Liver (tissue), 9 donors: ENCODE measurements around the gene SLC25A41. TPM values are rescaled to one million over a fixed set of nuclear protein-coding genes. Genes with fewer than 3 reads are reported as not detected.

Source experiments
- DNase-seq: peaks from one replicate; pipeline ENCODE4 v3.0.0-alpha.2; 2017; ENCODE audit warnings: low spot score
- H3K27ac ChIP-seq, 2 donors: one replicate each; pipeline ENCODE4 v1.7.0; 2013; ENCODE audit warnings: inconsistent platforms in 2 of 2, low read length in 2 of 2, control low read depth in 1 of 2, low read depth in 1 of 2, mild to moderate bottlenecking in 1 of 2
- H3K27me3 ChIP-seq, 4 donors: one replicate each; pipeline versions ENCODE4 v1.6.1 to v1.7.0; 2013; ENCODE audit warnings: low read length in 3 of 4, inconsistent platforms in 1 of 4, mild to moderate bottlenecking in 1 of 4, moderate library complexity in 1 of 4; ENCODE audit not compliant: control insufficient read depth in 4 of 4, insufficient read depth in 4 of 4
- H3K36me3 ChIP-seq, 4 donors: one replicate each; pipeline versions ENCODE4 v1.6.1 to v1.7.0; 2013; ENCODE audit warnings: low read length in 3 of 4, mild to moderate bottlenecking in 3 of 4, low read depth in 1 of 4, moderate library complexity in 1 of 4; ENCODE audit not compliant: control insufficient read depth in 4 of 4, insufficient read depth in 3 of 4
- H3K4me1 ChIP-seq, 4 donors: one replicate each; pipeline versions ENCODE4 v1.6.1 to v1.7.0; 2013; ENCODE audit warnings: low read length in 3 of 4, mild to moderate bottlenecking in 3 of 4, moderate library complexity in 1 of 4; ENCODE audit not compliant: control insufficient read depth in 4 of 4, insufficient read depth in 4 of 4
- H3K4me3 ChIP-seq, 3 donors: one replicate each; pipeline versions ENCODE4 v1.6.1 to v1.7.0; 2013; ENCODE audit warnings: low read length in 3 of 3, control low read depth in 1 of 3, low read depth in 1 of 3, mild to moderate bottlenecking in 1 of 3
- H3K9ac ChIP-seq, 2 donors: one replicate each; pipeline ENCODE4 v1.7.0; 2013; ENCODE audit warnings: low read length in 2 of 2, mild to moderate bottlenecking in 2 of 2, moderate library complexity in 2 of 2, control low read depth in 1 of 2, low read depth in 1 of 2
- H3K9me3 ChIP-seq, 4 donors: one replicate each; pipeline versions ENCODE4 v1.6.1 to v1.7.0; 2013; ENCODE audit warnings: low read length in 3 of 4; ENCODE audit not compliant: control insufficient read depth in 4 of 4
- CTCF ChIP-seq: fragments of 150-350 bp; IDR thresholded peaks from 2 replicates; pipeline ENCODE4 v1.5.1; 2017; ENCODE audit warnings: improper control_type of control experiment, low read depth, low read length; ENCODE audit not compliant: missing input control
- EGR1 ChIP-seq, 2 donors: IDR thresholded peaks; 2 replicates each; pipeline ENCODE4 v1.6.1; 2016 to 2018; ENCODE audit warnings: antibody characterized with exemption in 2 of 2, low read depth in 2 of 2
- FOXA1 ChIP-seq: IDR thresholded peaks from 2 replicates; pipeline ENCODE4 v1.6.1; 2016; ENCODE audit warnings: antibody characterized with exemption
- FOXA2 ChIP-seq: IDR thresholded peaks from 2 replicates; pipeline ENCODE4 v1.6.1; 2016; ENCODE audit warnings: antibody characterized with exemption
- GABPA ChIP-seq, 2 donors: IDR thresholded peaks in 1 of 2; conservative IDR thresholded peaks in 1 of 2; 2 replicates each; pipeline ENCODE4 v1.6.1; 2016; ENCODE audit warnings: antibody characterized with exemption in 2 of 2, mild to moderate bottlenecking in 1 of 2, moderate library complexity in 1 of 2
- HNF4A ChIP-seq, 2 donors: conservative IDR thresholded peaks; 2 replicates each; pipeline ENCODE4 v1.6.1; 2016; ENCODE audit warnings: antibody characterized with exemption in 2 of 2, mild to moderate bottlenecking in 2 of 2
- HNF4G ChIP-seq: IDR thresholded peaks from 2 replicates; pipeline ENCODE4 v1.6.1; 2016; ENCODE audit warnings: antibody characterized with exemption
- JUND ChIP-seq, 2 donors: IDR thresholded peaks; 2 replicates each; pipeline ENCODE4 v1.6.1; 2016; ENCODE audit warnings: antibody characterized with exemption in 2 of 2
- NR2F2 ChIP-seq: IDR thresholded peaks from 2 replicates; pipeline ENCODE4 v1.6.1; 2016; ENCODE audit warnings: antibody characterized with exemption
- RAD21 ChIP-seq, 2 donors: IDR thresholded peaks; 2 replicates each; pipeline ENCODE4 v1.6.1; 2016; ENCODE audit warnings: antibody characterized with exemption in 2 of 2, mild to moderate bottlenecking in 2 of 2
- REST ChIP-seq: IDR thresholded peaks from 2 replicates; pipeline ENCODE4 v1.6.1; 2016; ENCODE audit warnings: antibody characterized with exemption, mild to moderate bottlenecking
- RXRA ChIP-seq, 2 donors: IDR thresholded peaks; 2 replicates each; pipeline ENCODE4 v1.6.1; 2017 to 2018; ENCODE audit warnings: antibody characterized with exemption in 2 of 2, mild to moderate bottlenecking in 1 of 2
- SP1 ChIP-seq: IDR thresholded peaks from 2 replicates; pipeline ENCODE4 v1.6.1; 2018; ENCODE audit warnings: antibody characterized with exemption, mild to moderate bottlenecking
- TAF1 ChIP-seq: conservative IDR thresholded peaks from 2 replicates; pipeline ENCODE4 v1.6.1; 2016; ENCODE audit warnings: antibody characterized with exemption, mild to moderate bottlenecking
- YY1 ChIP-seq: IDR thresholded peaks from 2 replicates; pipeline ENCODE4 v1.6.1; 2016; ENCODE audit warnings: antibody characterized with exemption, mild to moderate bottlenecking
- ZBTB33 ChIP-seq: IDR thresholded peaks from 2 replicates; pipeline ENCODE4 v1.6.1; 2016; ENCODE audit warnings: antibody characterized with exemption
- WGBS: extraction: QIAGEN DNeasy Blood & Tissue Kit; methylation state at CpG from one replicate; pipeline ENCODE4 v1.1.7; 2013; 5-methylcytosine and 5-hydroxymethylcytosine counted together
- polyA plus RNA-seq, 2 donors: library from polyadenylated mRNA; stranded (reverse) in 1 of 2; unstranded in 1 of 2; fragments of 200-250 nt in 1 of 2; fragments of >200 nt in 1 of 2; fragmentation: Nextera tagmentation in 1 of 2; extraction: Ambion mirVana in 1 of 2; gene quantifications; one replicate each; pipeline versions ENCODE4 v1.2.1 to v1.2.3, GENCODE V29; 2013 to 2015
- total RNA-seq, 2 donors: library from RNA; depleted of rRNA; stranded (reverse); fragments of >200 nt; gene quantifications; one replicate each; pipeline ENCODE4 v1.2.3, GENCODE V29; 2014
- TF ChIP-seq, protein P1 (sequence below): IDR thresholded peaks from 2 replicates; pipeline ENCODE4 v1.6.1; 2016; ENCODE audit warnings: antibody characterized with exemption
- TF ChIP-seq, protein P2 (sequence below): IDR thresholded peaks from 2 replicates; pipeline ENCODE4 v1.6.1; 2016; ENCODE audit warnings: antibody characterized with exemption
- donor health status: healthy.
- donor health status: healthy.
- donor health status: healthy.
- donor health status: healthy.
- donor health status: healthy.

The SLC25A41 gene
- under 1 TPM in 1 of 2 donors, not detected in 1; 0.14 TPM for total RNA-seq
- under 1 TPM in 1 of 2 donors, not detected in 1; 0.16 TPM for polyA plus RNA-seq

- Histone ChIP-seq H3K9me3 (no peaks in the 10 kb centered on the region), H3K36me3 (no peaks in the 10 kb centered on the region), H3K9ac (no peak within 1 kb of the TSS), H3K4me3 (no peak within 1 kb of the TSS), H3K27me3 (no peaks in the 10 kb centered on the region), H3K4me1 (no peaks in the 10 kb centered on the region), H3K27ac (no peak within 1 kb of the TSS)
- TF ChIP-seq, protein P1, sequence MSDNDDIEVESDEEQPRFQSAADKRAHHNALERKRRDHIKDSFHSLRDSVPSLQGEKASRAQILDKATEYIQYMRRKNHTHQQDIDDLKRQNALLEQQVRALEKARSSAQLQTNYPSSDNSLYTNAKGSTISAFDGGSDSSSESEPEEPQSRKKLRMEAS = no peak
- TF ChIP-seq FOXA2 (no peak), RAD21 (IDR thresholded peaks at IDR 0.05) (no peak), NR2F2 (no peak), ZBTB33 (no peak), HNF4A (conservative IDR thresholded peaks at IDR 0.05) (no peak), RXRA (IDR thresholded peaks at IDR 0.05) (no peak), SP1 (no peak), YY1 (no peak), FOXA1 (no peak), HNF4G (no peak)
- 94% methylated on average over 10 of the region's 10 CpGs for WGBS
- DNase-seq = no peak
Measured at GRCh38 chr19:6433663-6434062, at the start of gene SLC25A41. Gene SLC25A41, minus strand, starts transcription at chr19:6433763. Its CDS starts 70 bp downstream, at chr19:6433693.

- H3K4me3 ChIP-seq = no peak overlapping the region
- DNase-seq = no peak
- H3K27me3 ChIP-seq = no peaks in the 10 kb centered on the region
- 77% methylated on average over 3 of the region's 3 CpGs for WGBS
- H3K36me3 ChIP-seq = no peaks in the 10 kb centered on the region
- no peaks in the 10 kb centered on the region for H3K9me3 ChIP-seq
- H3K27ac ChIP-seq = no peak overlapping the region
- no peak for TF ChIP-seq TAF1
- no peak for TF ChIP-seq JUND (IDR thresholded peaks at IDR 0.05)
- no peak for TF ChIP-seq NR2F2
- no peak for TF ChIP-seq RXRA (IDR thresholded peaks at IDR 0.05)
- no peak for TF ChIP-seq FOXA1
- no peak for TF ChIP-seq HNF4G
- TF ChIP-seq REST = no peak
- TF ChIP-seq, protein P2, sequence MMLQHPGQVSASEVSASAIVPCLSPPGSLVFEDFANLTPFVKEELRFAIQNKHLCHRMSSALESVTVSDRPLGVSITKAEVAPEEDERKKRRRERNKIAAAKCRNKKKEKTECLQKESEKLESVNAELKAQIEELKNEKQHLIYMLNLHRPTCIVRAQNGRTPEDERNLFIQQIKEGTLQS = no peak
- no peak for TF ChIP-seq RAD21 (IDR thresholded peaks at IDR 0.05)
- TF ChIP-seq, protein P1 = no peak
- no peak for TF ChIP-seq ZBTB33
- no peak for TF ChIP-seq SP1
- no peak for TF ChIP-seq FOXA2
- no peak for TF ChIP-seq CTCF
- TF ChIP-seq HNF4A (conservative IDR thresholded peaks at IDR 0.05) = no peak
- no peak for TF ChIP-seq GABPA (IDR thresholded peaks at IDR 0.05 in 1 of 2, conservative IDR thresholded peaks at IDR 0.05 in 1 of 2)
- no peak for TF ChIP-seq EGR1 (IDR thresholded peaks at IDR 0.05; ENCODE audit: low read depth in 2 of 2)
- TF ChIP-seq YY1 = no peak
- H3K4me1 ChIP-seq = peaks cover 0 to 3% (median 0%) of the 10 kb centered on the region in 4 donors
- H3K9ac ChIP-seq = no peak overlapping the region
Measured at GRCh38 chr19:6483235-6483634, 49.7 kb upstream of the SLC25A41 start.
